ENCODE data around the gene KIAA1210. TPM values are rescaled to one million over a fixed set of nuclear protein-coding genes. Genes with fewer than 3 reads are reported as not detected.

KIAA1210 gene
- polyA plus RNA-seq, 1 experiment, result not detected

- H3K27ac ChIP-seq (ENCODE audit: low read depth, low read length), result no peak overlapping the region
- DNase-seq (ENCODE audit: low read depth, low spot score), result no peak
- ChIA-PET POLR2A (no interaction called here), CTCF (no interaction called here)
- no peak overlapping the region for H3K4me3 ChIP-seq (ENCODE audit: low read depth, low read length)
- H3K9me3 ChIP-seq (ENCODE audit: control insufficient read depth, insufficient read depth, low read length), result no peaks in the 10 kb centered on the region
- TF ChIP-seq CTCF (IDR thresholded peaks at IDR 0.05; ENCODE audit: low read depth, low read length), result no peak
- no peaks in the 10 kb centered on the region for H3K27me3 ChIP-seq (ENCODE audit: control insufficient read depth, insufficient read depth, low read length)
These were observed 31.7 kb downstream of the KIAA1210 start for GRCh38 chrX:119095936-119096335.

DNA sequence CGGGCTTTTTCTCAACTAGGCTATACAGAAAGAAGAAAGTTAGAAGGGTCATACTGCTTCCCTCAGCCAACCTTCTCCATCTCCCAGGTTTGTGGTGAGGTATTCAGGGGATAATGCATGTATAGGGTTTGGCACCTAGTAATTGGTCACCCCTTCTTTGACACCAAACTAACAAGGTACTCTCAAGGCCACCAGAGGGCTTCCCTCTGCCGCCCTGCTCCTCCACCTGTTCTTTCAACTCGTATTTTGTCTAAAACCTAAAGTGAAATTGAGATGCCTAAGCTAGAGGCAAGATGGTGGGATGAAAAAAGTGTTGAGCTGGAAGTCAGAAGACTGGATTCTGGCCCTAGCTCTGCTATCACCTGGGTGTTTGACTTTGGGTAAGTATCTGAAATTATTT, 32.8 kb downstream of the KIAA1210 start:
- POLR2A ChIA-PET, result no interaction called here
- H3K4me3 ChIP-seq (ENCODE audit: low read depth, low read length), result no peak overlapping the region
- H3K9me3 ChIP-seq (ENCODE audit: control insufficient read depth, insufficient read depth, low read length), result no peaks in the 10 kb centered on the region
- no peaks in the 10 kb centered on the region for H3K27me3 ChIP-seq (ENCODE audit: control insufficient read depth, insufficient read depth, low read length)
- DNase-seq (ENCODE audit: low read depth, low spot score), result no peak
- no peak overlapping the region for H3K27ac ChIP-seq (ENCODE audit: low read depth, low read length)
- CTCF ChIA-PET, result no interaction called here
- TF ChIP-seq CTCF (IDR thresholded peaks at IDR 0.05; ENCODE audit: low read depth, low read length), result no peak

DNA sequence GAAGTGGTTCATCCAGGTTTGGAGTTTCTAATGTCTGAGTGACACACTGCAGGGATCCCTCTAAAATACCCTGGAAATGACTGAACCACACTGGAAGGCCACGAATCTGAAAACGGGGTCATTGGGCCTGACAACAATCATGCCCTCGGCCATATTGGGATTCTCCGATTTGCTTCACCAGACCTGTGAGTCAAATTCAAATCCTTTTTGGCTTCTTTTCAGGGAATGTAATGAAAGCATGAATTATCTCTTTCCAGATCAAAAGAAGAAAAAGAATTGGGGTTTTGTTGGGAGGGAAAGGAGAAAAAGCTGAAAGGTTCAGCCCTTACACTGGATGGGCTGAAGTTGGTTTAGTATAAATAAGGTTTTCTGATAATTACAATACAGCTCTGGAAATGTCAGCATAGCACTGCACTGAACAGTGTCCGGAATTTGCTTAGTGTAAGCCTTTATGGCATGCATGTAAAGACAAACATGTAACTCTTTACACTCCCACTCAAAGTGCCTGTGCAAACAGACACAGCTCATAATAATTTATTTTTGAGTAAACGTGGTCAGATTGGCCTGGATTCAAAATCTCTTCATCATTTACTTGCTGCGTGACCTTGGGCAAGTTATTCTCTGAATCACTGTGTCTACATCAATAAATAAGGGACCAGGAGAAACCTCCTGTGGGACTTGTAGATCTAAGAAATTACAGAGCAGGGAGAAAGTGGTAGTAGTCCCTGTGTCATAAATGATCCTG, 33.4 kb downstream of the KIAA1210 start:
- Histone ChIP-seq H3K27ac (ENCODE audit: low read depth, low read length) (no peak overlapping the region), H3K27me3 (ENCODE audit: control insufficient read depth, insufficient read depth, low read length) (peaks cover 2% of the 10 kb centered on the region), H3K9me3 (ENCODE audit: control insufficient read depth, insufficient read depth, low read length) (no peaks in the 10 kb centered on the region), H3K4me3 (ENCODE audit: low read depth, low read length) (no peak overlapping the region)
- no peak for DNase-seq (ENCODE audit: low read depth, low spot score)
- CTCF ChIA-PET, result interaction anchor here (0.5 to 1.6 kb wide), 2 partner anchors 24 to 250 kb away, joined by 6 to 10 read pairs; no protein-coding TSS in a partner anchor
- POLR2A ChIA-PET, result no interaction called here
- TF ChIP-seq CTCF (IDR thresholded peaks at IDR 0.05; ENCODE audit: low read depth, low read length), result no peak

- Histone ChIP-seq H3K4me3 (ENCODE audit: low read depth, low read length) (no peak overlapping the region), H3K27me3 (ENCODE audit: control insufficient read depth, insufficient read depth, low read length) (peaks cover 3% of the 10 kb centered on the region), H3K9me3 (ENCODE audit: control insufficient read depth, insufficient read depth, low read length) (no peaks in the 10 kb centered on the region), H3K27ac (ENCODE audit: low read depth, low read length) (no peak overlapping the region)
- no peak for DNase-seq (ENCODE audit: low read depth, low spot score)
- no peak for TF ChIP-seq CTCF (IDR thresholded peaks at IDR 0.05; ENCODE audit: low read depth, low read length)
- ChIA-PET POLR2A (no interaction called here), CTCF (no interaction called here)
These were observed 37.0 kb downstream of the KIAA1210 start for GRCh38 chrX:119090627-119091026.

DNA sequence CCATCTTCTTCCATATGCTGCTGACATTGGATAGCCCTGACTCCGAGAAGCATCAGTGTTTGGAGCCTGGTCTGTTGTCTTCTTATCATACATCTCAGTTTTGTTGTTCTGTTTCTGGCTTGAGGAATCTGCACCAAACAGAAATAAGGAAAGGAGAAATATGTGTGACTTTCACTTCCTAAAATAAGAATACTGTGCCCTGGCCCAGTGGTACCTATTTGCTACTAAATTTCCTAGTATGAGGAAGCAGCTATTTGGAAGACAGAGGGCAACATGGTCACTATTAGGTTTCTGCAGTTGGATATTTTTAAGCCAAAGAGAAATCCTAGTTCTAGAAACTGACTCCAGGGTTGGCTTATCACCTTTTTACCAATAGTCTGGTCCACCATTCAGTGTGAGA, 38.0 kb downstream of the KIAA1210 start:
- TF ChIP-seq CTCF (IDR thresholded peaks at IDR 0.05; ENCODE audit: low read depth, low read length), result no peak
- no peak overlapping the region for H3K27ac ChIP-seq (ENCODE audit: low read depth, low read length)
- peaks cover 3% of the 10 kb centered on the region for H3K27me3 ChIP-seq (ENCODE audit: control insufficient read depth, insufficient read depth, low read length)
- no peak for DNase-seq (ENCODE audit: low read depth, low spot score)
- ChIA-PET CTCF (interaction anchor here (1.4 kb wide), 1 partner anchor 29 kb away, joined by 3 read pairs; no protein-coding TSS in a partner anchor), POLR2A (no interaction called here)
- no peak overlapping the region for H3K4me3 ChIP-seq (ENCODE audit: low read depth, low read length)
- H3K9me3 ChIP-seq (ENCODE audit: control insufficient read depth, insufficient read depth, low read length), result no peaks in the 10 kb centered on the region

Data from AG04450 (cell line).